Keratinocyte (primary cell): ENCODE data around the gene ENPP6.

Experiments
- CTCF ChIP-seq, 3 experiments: IDR thresholded peaks in 1 of 3; conservative IDR thresholded peaks in 1 of 3; optimal IDR thresholded peaks in 1 of 3; 2 replicates in 2 of 3; 3 replicates in 1 of 3; pipeline versions ENCODE3 to v1.5.1; 2011; ENCODE audit warnings: low read length in 3 of 3, mild to moderate bottlenecking in 3 of 3, moderate library complexity in 2 of 3, control low read depth in 1 of 3, inconsistent platforms in 1 of 3; ENCODE audit not compliant: insufficient read depth in 2 of 3; ENCODE audit errors: extremely low read depth in 1 of 3
- EZH2 ChIP-seq: IDR thresholded peaks from one replicate; pipeline ENCODE4 v1.6.1; 2012; ENCODE audit warnings: inconsistent platforms, mild to moderate bottlenecking, low read length, moderate library complexity

- TF ChIP-seq CTCF (optimal IDR thresholded peaks at IDR 0.05 in 1 of 3, IDR thresholded peaks at IDR 0.05 in 1 of 3, conservative IDR thresholded peaks at IDR 0.05 in 1 of 3; ENCODE audit: extremely low read depth in 1 of 3, insufficient read depth in 2 of 3, low read length in 3 of 3) (no peak), EZH2 (no peak)
Observed at GRCh38 chr4:184102927-184103326, 114.7 kb downstream of the ENPP6 start.
